Nephron (organoid): ENCODE data around the gene PRKCA.

Experiments used
- H3K27ac Mint-ChIP-seq, 3 experiments: 2 replicates each; pipeline ENCODE4 v1.8.0; 2020; ENCODE audit warnings: mixed read lengths in 3 of 3, mild to moderate bottlenecking in 2 of 3, moderate library complexity in 1 of 3
- H3K27me3 Mint-ChIP-seq: 2 replicates; pipeline ENCODE4 v1.8.0; 2021; ENCODE audit warnings: low read depth, mild to moderate bottlenecking, moderate library complexity, mixed read lengths
- H3K36me3 Mint-ChIP-seq: 2 replicates; pipeline ENCODE4 v1.8.0; 2020; ENCODE audit warnings: low read depth, mixed read lengths
- H3K4me1 Mint-ChIP-seq: 2 replicates; pipeline ENCODE4 v1.8.0; 2020; ENCODE audit warnings: mixed read lengths
- H3K4me3 Mint-ChIP-seq, 3 experiments: 2 replicates each; pipeline ENCODE4 v1.8.0; 2020; ENCODE audit warnings: mild to moderate bottlenecking in 3 of 3, mixed read lengths in 3 of 3, moderate library complexity in 2 of 3
- H3K9me3 Mint-ChIP-seq: 2 replicates; pipeline ENCODE4 v1.8.0; 2020; ENCODE audit warnings: mixed read lengths
- TF ChIP-seq, protein P1 (sequence below), 3 experiments: fragments of 200-600 bp; sonication (generic); IDR thresholded peaks; one replicate each; pipeline ENCODE4 v1.5.0; 2021; ENCODE audit warnings: antibody characterized with exemption in 3 of 3; ENCODE audit not compliant: unreplicated experiment in 3 of 3

PRKCA gene

DNA sequence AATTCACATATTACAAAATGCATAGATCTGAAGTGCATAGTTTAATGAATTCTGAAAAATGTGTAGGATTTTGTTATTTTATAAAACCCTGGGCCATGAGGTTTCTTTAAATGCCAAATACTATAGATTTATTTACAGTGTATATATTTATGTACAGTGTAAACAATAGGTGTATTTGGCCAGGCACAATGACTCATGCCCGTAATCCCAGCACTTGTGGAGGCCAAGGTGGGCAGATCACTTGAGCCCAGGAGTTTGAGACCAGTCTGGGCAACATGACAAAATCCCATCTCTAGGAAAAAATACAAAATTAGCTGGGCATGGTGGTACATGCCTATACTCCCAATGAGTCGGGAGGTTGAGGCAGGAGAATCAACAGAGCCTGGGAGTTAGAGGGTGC lies 249.4 kb downstream of the PRKCA start:
- Mint-ChIP-seq H3K27me3 (peaks cover 4% of the 10 kb centered on the region), H3K9me3 (peaks cover 14% of the 10 kb centered on the region), H3K27ac (no peak overlapping the region), H3K4me1 (peaks cover 15% of the 10 kb centered on the region), H3K4me3 (no peak overlapping the region), H3K36me3 (peaks cover 10% of the 10 kb centered on the region)
- TF ChIP-seq, protein P1, sequence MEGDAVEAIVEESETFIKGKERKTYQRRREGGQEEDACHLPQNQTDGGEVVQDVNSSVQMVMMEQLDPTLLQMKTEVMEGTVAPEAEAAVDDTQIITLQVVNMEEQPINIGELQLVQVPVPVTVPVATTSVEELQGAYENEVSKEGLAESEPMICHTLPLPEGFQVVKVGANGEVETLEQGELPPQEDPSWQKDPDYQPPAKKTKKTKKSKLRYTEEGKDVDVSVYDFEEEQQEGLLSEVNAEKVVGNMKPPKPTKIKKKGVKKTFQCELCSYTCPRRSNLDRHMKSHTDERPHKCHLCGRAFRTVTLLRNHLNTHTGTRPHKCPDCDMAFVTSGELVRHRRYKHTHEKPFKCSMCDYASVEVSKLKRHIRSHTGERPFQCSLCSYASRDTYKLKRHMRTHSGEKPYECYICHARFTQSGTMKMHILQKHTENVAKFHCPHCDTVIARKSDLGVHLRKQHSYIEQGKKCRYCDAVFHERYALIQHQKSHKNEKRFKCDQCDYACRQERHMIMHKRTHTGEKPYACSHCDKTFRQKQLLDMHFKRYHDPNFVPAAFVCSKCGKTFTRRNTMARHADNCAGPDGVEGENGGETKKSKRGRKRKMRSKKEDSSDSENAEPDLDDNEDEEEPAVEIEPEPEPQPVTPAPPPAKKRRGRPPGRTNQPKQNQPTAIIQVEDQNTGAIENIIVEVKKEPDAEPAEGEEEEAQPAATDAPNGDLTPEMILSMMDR (IDR thresholded peaks at IDR 0.05; ENCODE audit: unreplicated experiment in 3 of 3) = no peak

DNA sequence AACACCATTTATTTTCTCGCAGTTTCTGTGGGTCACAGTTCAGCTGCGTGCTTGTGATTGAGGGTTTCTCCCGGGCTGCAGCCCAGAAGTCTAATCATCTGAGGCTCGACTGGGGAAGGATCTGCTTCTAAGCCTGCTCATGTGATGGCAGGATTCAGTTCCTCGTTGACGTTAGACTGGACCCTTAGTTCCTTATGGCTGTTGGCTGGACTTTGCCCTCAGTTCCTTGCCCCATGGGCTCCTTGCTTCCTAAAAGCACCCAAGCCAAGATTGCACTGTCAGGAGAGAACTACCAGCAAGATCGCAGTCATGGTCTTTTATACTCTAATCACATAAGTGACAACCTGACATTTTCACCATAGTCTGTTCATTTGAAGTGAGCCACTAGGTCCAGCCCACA lies 250.0 kb downstream of the PRKCA start:
- Mint-ChIP-seq H3K36me3 (peaks cover 6% of the 10 kb centered on the region), H3K27me3 (peaks cover 4% of the 10 kb centered on the region), H3K27ac (no peak overlapping the region), H3K4me3 (no peak overlapping the region), H3K4me1 (peaks cover 15% of the 10 kb centered on the region), H3K9me3 (peaks cover 9% of the 10 kb centered on the region)
- TF ChIP-seq, protein P1 (IDR thresholded peaks at IDR 0.05; ENCODE audit: unreplicated experiment in 3 of 3) = no peak

DNA sequence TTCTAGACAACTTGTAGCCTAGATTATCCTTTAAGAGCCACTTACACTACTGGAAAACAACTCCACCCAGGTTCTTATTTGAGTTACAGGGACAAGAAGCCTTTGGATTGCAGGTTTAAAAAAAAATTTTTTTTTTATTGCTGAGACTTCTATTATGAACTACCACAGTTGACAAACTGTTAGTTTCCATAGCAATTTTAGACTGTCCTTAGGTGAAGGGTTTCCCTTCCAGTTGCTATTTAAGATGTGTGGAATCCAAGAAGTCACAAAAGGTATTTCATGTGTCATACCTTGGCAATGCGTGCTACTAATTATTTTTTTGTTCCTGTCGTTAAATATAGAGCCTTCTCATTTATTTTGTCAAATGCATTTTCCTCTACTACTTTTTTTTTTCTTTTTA lies 253.2 kb downstream of the PRKCA start:
- H3K9me3 Mint-ChIP-seq = peaks cover 12% of the 10 kb centered on the region
- peaks cover 7% of the 10 kb centered on the region for H3K27me3 Mint-ChIP-seq
- H3K27ac Mint-ChIP-seq = no peak overlapping the region
- no peaks in the 10 kb centered on the region for H3K4me1 Mint-ChIP-seq
- H3K4me3 Mint-ChIP-seq = no peak overlapping the region
- TF ChIP-seq, protein P1 (IDR thresholded peaks at IDR 0.05; ENCODE audit: unreplicated experiment in 3 of 3) = no peak
- H3K36me3 Mint-ChIP-seq = peaks cover 6% of the 10 kb centered on the region

DNA sequence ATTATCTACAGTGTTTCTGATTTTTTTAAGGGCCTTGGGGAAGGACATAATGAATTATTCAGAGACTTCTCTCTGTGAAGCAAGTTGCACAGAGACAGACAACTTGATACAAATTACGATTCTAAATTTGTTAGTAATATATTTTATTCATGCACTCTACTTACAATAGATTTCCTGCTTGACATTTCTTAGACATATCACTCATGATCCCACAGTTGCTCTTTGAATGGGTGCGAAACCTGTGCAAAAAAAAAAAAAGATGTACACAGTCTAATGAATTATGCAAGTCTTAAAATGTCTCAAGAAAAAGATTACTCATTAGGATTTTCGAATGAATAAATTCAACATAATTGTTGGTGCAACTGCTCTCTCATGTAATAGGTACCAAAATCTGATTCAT lies 254.8 kb downstream of the PRKCA start:
- Mint-ChIP-seq H3K4me3 (no peak overlapping the region), H3K27ac (no peak overlapping the region), H3K9me3 (peaks cover 15% of the 10 kb centered on the region), H3K27me3 (peaks cover 3% of the 10 kb centered on the region), H3K36me3 (peaks cover 6% of the 10 kb centered on the region), H3K4me1 (no peaks in the 10 kb centered on the region)
- TF ChIP-seq, protein P1 (IDR thresholded peaks at IDR 0.05; ENCODE audit: unreplicated experiment in 3 of 3) = no peak

DNA sequence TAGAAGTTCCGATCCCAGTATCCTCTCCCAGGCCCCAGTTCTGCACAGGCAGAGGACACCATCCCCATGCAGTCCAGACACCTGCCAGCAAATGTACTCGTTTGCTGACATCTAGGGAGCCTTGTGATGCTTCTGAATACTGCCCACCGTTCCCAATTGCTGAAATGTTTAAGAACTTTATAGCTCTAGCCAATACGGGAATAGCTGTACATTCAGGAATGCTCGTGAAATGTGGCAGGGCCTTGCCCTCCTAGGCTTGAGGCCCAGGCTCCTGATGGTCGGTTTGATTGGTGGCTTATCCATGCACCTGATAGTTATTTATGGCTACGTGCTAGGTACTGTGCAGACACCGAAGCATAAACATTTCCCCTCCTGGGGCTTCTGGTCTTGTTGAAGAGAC lies 255.5 kb downstream of the PRKCA start:
- Mint-ChIP-seq H3K9me3 (peaks cover 13% of the 10 kb centered on the region), H3K36me3 (peaks cover 6% of the 10 kb centered on the region), H3K27ac (no peak overlapping the region), H3K4me3 (no peak overlapping the region), H3K27me3 (peaks cover 3% of the 10 kb centered on the region), H3K4me1 (no peaks in the 10 kb centered on the region)
- TF ChIP-seq, protein P1 (IDR thresholded peaks at IDR 0.05; ENCODE audit: unreplicated experiment in 3 of 3) = no peak

DNA sequence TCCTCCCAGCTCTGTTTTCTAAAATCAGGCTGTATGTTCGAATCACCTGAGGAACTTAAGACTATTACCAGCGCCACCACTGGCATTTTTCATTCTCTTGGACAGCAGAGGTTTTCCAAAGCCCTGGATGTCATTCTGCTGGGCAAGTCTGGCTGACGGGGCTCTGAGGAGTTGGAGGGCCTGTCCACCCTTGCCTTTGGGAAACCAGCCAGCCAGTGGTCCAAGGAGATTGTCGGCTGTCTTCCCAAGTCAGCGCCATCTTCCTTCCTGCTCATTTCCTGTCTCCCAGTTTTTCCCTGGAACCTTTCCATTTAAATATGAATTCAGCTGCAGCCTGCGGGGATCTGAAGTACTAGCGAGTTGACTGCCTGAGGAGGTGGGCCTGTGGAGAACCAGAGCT lies 258.3 kb downstream of the PRKCA start:
- Mint-ChIP-seq H3K27me3 (peaks cover 3% of the 10 kb centered on the region), H3K9me3 (peaks cover 6% of the 10 kb centered on the region), H3K27ac (no peak overlapping the region), H3K4me1 (peaks cover 9% of the 10 kb centered on the region), H3K4me3 (no peak overlapping the region), H3K36me3 (no peaks in the 10 kb centered on the region)
- TF ChIP-seq, protein P1 (IDR thresholded peaks at IDR 0.05; ENCODE audit: unreplicated experiment in 3 of 3) = no peak
